HG03469 (cell line): ENCODE data around the gene GARIN3.
A peak's percentile ranks its signal among the peaks of the same experiment; 100 is the strongest.
"Not testable (repeated sequence)": the region's sequence is repeated elsewhere in the genome, so short reads cannot be mapped to it uniquely, and the experiment has no call there.

Source experiments
- ATAC-seq: cut with Tn5 transposase; IDR thresholded peaks from one replicate; pipeline ENCODE4 v1.9.1; 2021; ENCODE audit warnings: mild to moderate bottlenecking, moderate library complexity, moderate number of reproducible peaks; ENCODE audit not compliant: unreplicated experiment

GARIN3 gene

GRCh38 chr5:157166214-157167213, at the start of gene GARIN3:
TSS of gene GARIN3 (minus strand) at chr5:157166264. CDS start at chr5:157166168, 96 bp downstream.
- ATAC-seq, result no peak

DNA sequence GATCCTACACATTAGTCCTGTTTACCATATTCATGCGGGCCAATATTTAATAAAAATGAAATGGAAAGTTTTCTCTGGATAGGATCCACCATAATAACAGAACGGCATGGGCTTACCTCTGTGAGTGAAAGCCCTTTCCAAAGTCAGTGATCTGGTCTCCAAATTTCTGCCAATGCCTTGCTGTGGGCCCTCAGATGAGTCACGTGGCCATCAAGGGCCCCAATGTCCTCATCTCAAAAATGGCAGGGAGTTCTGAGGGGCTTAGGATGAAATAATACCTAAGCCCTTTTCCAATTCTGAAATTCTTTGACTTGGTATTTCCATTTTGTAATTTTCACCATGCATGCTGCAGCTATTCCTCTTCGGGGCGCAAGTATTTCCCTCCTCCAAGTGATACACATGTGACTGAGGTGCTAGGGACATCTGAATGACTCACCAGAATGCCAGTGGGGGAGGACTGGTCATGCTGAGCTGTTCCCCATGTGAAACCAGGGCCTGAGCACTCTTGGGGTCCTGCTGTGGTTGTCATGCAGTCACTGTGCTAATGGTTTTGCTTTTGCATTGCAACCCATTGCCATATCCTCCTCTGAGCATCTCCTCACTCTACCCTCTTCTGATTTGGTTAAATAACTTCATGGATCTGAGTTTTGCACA, 49.6 kb upstream of the GARIN3 start:
- no peak for ATAC-seq

- no peak for ATAC-seq
Observed at GRCh38 chr5:157214861-157215513, 48.9 kb upstream of the GARIN3 start.

- ATAC-seq, result peak; percentile 31
Observed at GRCh38 chr5:157214415-157214814, 48.4 kb upstream of the GARIN3 start.

DNA sequence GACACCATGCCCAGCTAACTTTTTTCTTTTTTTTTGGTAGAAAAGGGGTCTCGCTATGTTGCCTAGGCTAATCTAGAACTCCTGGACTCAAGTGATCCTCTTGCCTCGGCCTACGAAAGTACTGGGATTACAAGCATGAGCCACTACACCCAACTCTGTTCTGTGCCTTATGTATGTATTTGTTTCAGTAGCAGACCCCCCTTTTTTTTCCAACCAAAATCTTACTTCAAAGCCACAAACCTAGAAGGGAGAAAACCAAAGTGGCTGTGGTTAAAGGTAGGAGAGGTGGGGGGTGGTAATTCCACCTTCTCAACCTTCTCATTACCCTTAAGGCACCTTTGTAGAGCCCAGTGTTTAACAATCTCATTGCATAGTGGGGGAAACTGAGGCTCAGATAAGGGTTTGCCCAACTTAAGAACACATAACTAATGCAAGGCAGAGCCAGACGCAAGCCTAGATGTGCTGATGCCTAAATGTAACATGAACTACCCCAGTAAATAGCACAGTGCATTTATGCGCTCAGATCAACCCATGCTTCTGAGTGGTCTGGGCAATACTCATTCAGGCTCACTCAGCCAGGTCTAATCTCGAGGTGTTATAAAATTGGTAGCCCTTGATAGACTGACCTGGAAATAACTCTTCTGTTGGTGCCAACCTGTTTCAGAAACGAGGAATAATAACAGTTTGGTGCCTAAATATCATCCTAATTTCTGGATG, 47.6 kb upstream of the GARIN3 start:
- no peak for ATAC-seq

DNA sequence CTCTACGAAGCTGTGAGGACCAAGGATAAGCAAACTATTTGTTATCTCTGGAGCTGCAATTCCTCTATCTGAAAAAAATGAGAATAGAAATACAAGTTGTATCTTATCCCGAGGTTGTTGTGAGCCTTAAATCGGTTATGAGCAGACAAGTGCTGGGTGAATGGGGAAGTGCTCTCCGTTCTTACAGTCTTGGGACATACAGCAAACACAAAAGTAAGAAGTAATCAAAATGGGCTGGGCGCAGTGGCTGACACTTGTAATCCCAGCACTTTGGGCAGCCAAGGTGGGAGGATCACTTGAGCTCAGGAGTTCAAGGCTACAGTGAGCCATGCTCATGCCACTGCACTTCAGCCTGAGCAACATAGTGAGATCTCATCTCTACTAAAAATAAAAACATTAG, 46.2 kb upstream of the GARIN3 start:
- ATAC-seq, result no peak

- ATAC-seq, result not testable (repeated sequence)
Observed at GRCh38 chr5:157210652-157211051, 44.6 kb upstream of the GARIN3 start.

DNA sequence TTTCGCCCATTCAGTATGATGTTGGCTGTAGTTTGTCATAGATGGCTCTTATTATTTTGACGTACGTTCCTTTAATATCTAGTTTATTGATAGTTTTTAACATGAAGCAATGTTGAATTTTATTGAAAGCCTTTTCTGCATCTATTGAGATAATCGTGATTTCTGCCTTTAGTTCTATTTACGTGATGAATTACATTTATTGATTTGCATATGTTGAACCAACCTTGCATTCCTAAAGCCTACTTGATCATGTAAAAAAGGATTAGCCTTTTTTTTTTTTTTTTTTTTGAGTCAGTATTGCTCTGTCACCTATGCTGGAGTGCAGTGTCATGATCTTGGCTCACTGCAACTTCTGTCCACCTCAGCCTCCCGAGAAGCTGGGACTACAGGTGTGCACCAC, 39.6 kb upstream of the GARIN3 start:
- no peak for ATAC-seq

- ATAC-seq, result no peak
Observed at GRCh38 chr5:157204765-157205164, 38.7 kb upstream of the GARIN3 start.

- no peak for ATAC-seq
Observed at GRCh38 chr5:157203417-157203816, 37.4 kb upstream of the GARIN3 start.

DNA sequence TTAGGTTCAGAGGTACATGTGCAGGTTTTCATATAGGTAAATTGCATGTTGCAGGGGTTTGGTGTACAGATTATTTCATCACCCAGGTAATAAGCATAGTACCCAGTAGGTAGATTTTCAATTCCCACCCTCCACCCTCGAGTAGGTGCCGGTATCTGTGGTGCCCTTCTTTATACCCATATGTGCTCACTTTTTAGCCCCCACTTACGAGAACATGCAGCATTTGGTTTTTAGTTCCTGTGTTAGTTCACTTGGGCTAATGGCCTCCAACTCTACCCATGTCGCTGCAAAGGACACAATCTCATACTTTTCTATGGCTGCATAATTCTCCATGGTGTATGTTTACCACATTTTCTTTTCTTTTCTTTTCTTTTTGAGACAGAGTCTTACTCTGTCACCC, 35.8 kb upstream of the GARIN3 start:
- ATAC-seq, result no peak

DNA sequence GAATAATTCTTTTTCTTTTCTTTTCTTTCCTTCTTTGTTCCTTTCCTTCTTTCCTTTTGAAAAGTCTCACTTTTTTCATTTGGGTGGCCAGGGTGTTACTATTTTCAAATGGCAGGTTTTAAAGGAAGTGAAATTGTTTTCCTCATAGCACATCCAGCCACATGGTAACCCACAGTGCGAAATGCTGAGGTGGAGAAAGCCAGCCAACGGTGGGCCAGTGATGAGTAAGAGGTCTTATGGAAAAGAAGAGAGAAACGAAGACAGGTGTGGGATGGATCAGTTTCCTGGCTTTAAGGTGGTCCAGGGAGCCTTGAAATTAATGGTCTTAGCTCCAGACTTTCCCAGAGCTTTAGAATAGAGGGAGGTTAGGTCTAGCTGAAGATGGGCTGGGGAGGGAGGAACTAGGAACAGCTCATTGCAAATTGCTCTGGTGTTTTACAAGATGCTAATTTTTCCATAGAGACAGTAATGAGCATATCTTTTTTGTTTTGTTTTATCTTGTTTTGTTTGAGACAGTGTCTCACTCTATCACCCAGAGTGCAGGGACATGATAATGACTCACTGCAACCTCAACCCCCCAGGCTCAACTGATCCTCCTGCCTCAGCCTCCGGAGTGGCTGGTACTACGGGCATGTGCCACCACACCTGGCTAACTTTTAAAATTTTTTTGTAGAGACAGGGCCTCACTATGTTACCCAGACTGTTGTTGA, 32.4 kb upstream of the GARIN3 start:
- no peak for ATAC-seq

GRCh38 chr5:157197086-157197485, 31.0 kb upstream of the GARIN3 start:
- no peak for ATAC-seq

DNA sequence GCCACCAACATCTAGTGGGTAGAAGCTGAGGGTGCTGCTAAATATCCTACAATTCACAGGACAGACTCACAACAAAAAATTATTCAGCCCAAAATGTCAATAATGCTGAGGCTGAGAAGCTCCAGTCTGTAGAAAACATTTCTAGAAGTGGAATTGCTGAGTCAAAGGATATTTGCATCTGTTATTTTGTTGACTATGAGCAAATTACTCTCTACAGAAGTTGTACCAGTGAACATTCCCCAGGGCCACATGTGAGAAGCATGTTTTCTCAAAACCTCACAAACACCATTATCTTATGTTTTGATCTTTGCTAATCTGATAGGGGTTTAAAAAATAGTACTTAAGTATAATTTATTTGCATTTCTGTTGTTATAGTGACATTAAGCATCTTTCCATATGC, 30.0 kb upstream of the GARIN3 start:
- no peak for ATAC-seq

DNA sequence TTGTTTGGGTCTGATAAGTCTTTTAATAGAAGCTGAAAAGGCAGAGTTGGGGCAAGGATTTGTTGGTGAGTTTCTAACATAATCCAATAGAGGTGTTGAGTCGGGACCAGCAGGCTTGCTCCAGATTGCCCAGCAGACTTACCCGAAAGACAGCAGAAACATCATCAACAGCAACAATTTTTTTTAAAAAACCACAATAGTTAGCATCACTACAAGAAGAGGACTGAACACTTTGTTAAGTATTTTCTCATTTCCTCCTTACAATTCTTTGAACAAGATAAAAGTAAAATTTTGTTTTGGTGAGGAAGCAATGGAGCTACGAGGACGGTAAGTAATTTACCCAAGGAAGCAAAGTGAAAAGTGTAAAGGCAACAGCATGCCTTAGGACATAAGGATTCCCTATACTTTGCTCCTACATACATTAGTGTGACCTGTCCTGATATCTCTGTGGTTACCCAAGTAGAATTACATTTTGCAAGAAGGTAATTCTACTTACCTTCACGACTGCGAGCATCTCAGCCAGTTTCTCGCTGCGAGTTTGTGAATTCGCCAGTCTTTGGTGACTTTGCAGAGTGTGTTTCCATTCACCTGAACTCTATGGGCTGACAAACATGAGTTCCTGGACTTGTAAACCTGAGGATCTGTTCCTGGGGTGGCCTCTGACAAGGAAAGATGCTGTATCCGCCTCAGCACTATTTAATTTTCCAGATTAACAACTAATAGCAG, 27.8 kb upstream of the GARIN3 start:
- no peak for ATAC-seq

DNA sequence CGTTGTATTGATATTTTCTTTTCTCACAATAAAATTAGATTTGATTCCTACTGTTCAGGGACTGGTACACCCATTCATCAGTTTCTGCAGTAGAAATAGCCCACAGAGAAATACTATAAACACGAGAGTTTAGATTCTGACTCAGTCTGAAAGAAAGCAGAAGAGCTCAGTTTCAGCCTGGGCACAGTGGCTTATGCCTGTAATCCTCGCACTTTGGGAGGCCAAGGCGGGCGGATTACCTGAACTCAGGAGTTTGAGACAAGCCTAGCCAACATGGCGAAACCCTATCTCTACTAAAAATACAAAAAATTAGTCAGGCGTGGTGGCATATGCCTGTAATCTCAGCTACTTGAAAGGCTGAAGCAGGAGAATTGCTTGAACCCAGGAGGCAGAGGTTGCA, 23.2 kb upstream of the GARIN3 start:
- ATAC-seq, result no peak

GRCh38 chr5:157188270-157188669, 22.2 kb upstream of the GARIN3 start:
- no peak for ATAC-seq

DNA sequence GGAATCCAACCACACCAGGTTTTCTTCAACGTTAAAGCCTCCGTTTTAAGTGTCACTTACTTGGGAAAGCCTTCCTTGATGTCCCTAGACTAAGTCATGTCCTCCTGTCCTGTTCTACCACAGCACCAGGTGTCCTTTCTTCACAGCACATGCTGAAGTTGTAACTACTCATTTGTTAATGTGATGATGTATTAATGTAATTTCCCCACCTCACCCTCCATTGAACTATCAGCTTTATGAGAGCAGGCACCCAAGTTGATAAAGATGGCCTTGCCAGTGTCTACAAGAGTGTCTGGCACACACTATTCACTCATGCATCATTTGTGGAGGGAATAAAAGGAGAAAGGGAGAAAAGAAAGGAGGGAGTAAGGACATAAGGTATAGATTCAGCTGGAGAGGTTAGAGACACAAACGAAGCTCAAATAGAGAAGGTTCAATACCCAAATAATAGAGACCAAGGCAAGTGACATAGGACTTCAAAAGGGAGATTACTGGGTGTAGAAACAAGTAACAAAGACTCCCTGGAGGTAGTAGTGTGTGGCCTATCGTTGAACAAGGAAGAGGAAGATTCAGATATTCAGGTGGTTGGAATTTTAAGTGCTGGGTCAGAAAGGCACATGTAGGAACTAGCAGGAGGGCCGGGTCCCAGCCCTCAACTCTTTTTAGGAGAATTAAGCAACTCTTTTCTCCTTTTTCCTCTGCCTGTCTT, 21.1 kb upstream of the GARIN3 start:
- no peak for ATAC-seq
